A549 (cell line): ENCODE data around the gene CTCFL.

Experiments
- CEBPB ChIP-seq, 2 experiments: fragments of >200 bp in 1 of 2; sonication (Bioruptor Twin) in 1 of 2; formaldehyde crosslinking in 1 of 2; IDR thresholded peaks; 2 replicates each; pipeline ENCODE4 v1.6.1; 2012 to 2016
- EP300 ChIP-seq, 2 experiments: fragments of >200 bp; sonication (Bioruptor Twin); formaldehyde crosslinking; IDR thresholded peaks; 2 replicates in 1 of 2; 3 replicates in 1 of 2; pipeline ENCODE4 v1.6.1; 2016 to 2017
- KDM5A ChIP-seq: fragments of 200-600 bp; sonication (generic); IDR thresholded peaks from 2 replicates; pipeline ENCODE4 v1.6.1; 2016; ENCODE audit warnings: antibody characterized with exemption, mild to moderate bottlenecking
- POLR2A ChIP-seq: IDR thresholded peaks from 2 replicates; pipeline ENCODE4 v1.6.1; 2012; ENCODE audit warnings: mild to moderate bottlenecking, low read length
- POLR2AphosphoS2 ChIP-seq: conservative IDR thresholded peaks from 2 replicates; pipeline ENCODE4 v1.6.1; 2012; ENCODE audit warnings: low read length, improper control_type of control experiment, inconsistent platforms
- TFCP2L1 ChIP-seq: fragments of 250-450 bp; sonication (Bioruptor Pico); IDR thresholded peaks from 2 replicates; pipeline ENCODE4 v1.5.0; 2021; ENCODE audit warnings: mild to moderate bottlenecking
- TF ChIP-seq, protein P1 (sequence below): fragments of >200 bp; sonication (Bioruptor Twin); formaldehyde crosslinking; IDR thresholded peaks from 3 replicates; pipeline ENCODE4 v1.5.1; 2016
- TF ChIP-seq, protein P2 (sequence below): IDR thresholded peaks from 2 replicates; pipeline ENCODE4 v1.6.1; 2012
- TF ChIP-seq, protein P3 (sequence below): fragments of 200-600 bp; sonication (generic); IDR thresholded peaks from 2 replicates; pipeline ENCODE4 v1.6.1; 2016; ENCODE audit warnings: antibody characterized with exemption, mild to moderate bottlenecking, moderate library complexity

DNA sequence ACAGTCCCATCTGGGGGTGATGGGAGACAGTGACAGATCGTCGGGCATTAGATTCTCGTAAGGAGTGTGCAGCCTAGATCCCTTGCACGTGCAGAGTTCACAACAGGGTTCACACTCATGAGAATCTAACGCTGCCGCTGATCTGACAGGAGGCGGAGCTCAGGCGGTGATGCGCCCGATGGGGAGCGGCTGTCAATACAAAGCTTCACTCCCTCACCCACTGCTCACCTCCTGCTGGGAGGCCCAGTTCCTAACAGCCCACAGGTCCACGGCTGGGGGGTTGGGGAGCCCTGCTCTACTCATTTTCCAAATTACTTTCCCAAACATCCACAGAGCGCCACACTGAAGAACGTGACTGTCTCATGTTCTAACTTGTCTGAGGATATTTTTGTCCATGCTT lies 25.3 kb downstream of the CTCFL start:
- TF ChIP-seq, protein P1, sequence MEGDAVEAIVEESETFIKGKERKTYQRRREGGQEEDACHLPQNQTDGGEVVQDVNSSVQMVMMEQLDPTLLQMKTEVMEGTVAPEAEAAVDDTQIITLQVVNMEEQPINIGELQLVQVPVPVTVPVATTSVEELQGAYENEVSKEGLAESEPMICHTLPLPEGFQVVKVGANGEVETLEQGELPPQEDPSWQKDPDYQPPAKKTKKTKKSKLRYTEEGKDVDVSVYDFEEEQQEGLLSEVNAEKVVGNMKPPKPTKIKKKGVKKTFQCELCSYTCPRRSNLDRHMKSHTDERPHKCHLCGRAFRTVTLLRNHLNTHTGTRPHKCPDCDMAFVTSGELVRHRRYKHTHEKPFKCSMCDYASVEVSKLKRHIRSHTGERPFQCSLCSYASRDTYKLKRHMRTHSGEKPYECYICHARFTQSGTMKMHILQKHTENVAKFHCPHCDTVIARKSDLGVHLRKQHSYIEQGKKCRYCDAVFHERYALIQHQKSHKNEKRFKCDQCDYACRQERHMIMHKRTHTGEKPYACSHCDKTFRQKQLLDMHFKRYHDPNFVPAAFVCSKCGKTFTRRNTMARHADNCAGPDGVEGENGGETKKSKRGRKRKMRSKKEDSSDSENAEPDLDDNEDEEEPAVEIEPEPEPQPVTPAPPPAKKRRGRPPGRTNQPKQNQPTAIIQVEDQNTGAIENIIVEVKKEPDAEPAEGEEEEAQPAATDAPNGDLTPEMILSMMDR, result no peak
- TF ChIP-seq, protein P2, sequence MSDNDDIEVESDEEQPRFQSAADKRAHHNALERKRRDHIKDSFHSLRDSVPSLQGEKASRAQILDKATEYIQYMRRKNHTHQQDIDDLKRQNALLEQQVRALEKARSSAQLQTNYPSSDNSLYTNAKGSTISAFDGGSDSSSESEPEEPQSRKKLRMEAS, result no peak
- no peak for TF ChIP-seq TFCP2L1
- TF ChIP-seq CEBPB (IDR thresholded peaks at IDR 0.05), result no peak
- no peak for TF ChIP-seq POLR2AphosphoS2
- no peak for TF ChIP-seq EP300 (IDR thresholded peaks at IDR 0.05)
- TF ChIP-seq, protein P3, sequence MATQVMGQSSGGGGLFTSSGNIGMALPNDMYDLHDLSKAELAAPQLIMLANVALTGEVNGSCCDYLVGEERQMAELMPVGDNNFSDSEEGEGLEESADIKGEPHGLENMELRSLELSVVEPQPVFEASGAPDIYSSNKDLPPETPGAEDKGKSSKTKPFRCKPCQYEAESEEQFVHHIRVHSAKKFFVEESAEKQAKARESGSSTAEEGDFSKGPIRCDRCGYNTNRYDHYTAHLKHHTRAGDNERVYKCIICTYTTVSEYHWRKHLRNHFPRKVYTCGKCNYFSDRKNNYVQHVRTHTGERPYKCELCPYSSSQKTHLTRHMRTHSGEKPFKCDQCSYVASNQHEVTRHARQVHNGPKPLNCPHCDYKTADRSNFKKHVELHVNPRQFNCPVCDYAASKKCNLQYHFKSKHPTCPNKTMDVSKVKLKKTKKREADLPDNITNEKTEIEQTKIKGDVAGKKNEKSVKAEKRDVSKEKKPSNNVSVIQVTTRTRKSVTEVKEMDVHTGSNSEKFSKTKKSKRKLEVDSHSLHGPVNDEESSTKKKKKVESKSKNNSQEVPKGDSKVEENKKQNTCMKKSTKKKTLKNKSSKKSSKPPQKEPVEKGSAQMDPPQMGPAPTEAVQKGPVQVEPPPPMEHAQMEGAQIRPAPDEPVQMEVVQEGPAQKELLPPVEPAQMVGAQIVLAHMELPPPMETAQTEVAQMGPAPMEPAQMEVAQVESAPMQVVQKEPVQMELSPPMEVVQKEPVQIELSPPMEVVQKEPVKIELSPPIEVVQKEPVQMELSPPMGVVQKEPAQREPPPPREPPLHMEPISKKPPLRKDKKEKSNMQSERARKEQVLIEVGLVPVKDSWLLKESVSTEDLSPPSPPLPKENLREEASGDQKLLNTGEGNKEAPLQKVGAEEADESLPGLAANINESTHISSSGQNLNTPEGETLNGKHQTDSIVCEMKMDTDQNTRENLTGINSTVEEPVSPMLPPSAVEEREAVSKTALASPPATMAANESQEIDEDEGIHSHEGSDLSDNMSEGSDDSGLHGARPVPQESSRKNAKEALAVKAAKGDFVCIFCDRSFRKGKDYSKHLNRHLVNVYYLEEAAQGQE, result no peak
- TF ChIP-seq KDM5A, result no peak
- TF ChIP-seq POLR2A, result no peak
